WTC11 (cell line): Measurements from ENCODE around the gene TNIK. TPM values are rescaled to one million over a fixed set of nuclear protein-coding genes. Genes with fewer than 3 reads are reported as not detected.
A peak's percentile ranks its signal among the peaks of the same experiment; 100 is the strongest.

Source experiments
- ATAC-seq: fragments of 200-7000 bp; cut with Tn5 transposase; 2 replicates; pipeline ENCODE4 v1.10.0; 2021; ENCODE audit warnings: mild to moderate bottlenecking, moderate library complexity
- CTCF ChIA-PET: fragments of 300-600 bp; sonication (Branson Sonifier 250); formaldehyde crosslinking; loops from one replicate; lab custom pipeline; 2021; ENCODE audit warnings: antibody characterized with exemption; lab: Charles Lee
- POLR2A ChIA-PET: fragments of 350-600 bp; sonication (Branson Sonifier 250); formaldehyde crosslinking; loops from one replicate; lab custom pipeline; 2021; ENCODE audit warnings: antibody characterized with exemption; lab: Charles Lee
- DNase-seq: peaks from one replicate; pipeline ENCODE4 v3.0.0; 2021; ENCODE audit warnings: low spot score
- H3K27ac Mint-ChIP-seq: 2 replicates; pipeline ENCODE4 v1.8.0; 2021; ENCODE audit warnings: mixed read lengths
- H3K27me3 Mint-ChIP-seq: 2 replicates; pipeline ENCODE4 v1.8.0; 2021; ENCODE audit warnings: low read depth, mild to moderate bottlenecking, moderate library complexity, mixed read lengths
- H3K36me3 Mint-ChIP-seq: 2 replicates; pipeline ENCODE4 v1.8.0; 2021; ENCODE audit warnings: mixed read lengths
- H3K4me1 Mint-ChIP-seq: 2 replicates; pipeline ENCODE4 v1.8.0; 2022; ENCODE audit warnings: mixed read lengths
- H3K4me3 Mint-ChIP-seq: 2 replicates; pipeline ENCODE4 v1.8.0; 2021; ENCODE audit warnings: mild to moderate bottlenecking, moderate library complexity, mixed read lengths
- H3K9me3 Mint-ChIP-seq: 2 replicates; pipeline ENCODE4 v1.8.0; 2021; ENCODE audit warnings: mixed read lengths
- EMX1 ChIP-seq: fragments of 250-450 bp; sonication (Bioruptor Pico); IDR thresholded peaks from 2 replicates; pipeline ENCODE4 v1.8.0; 2021; ENCODE audit warnings: mild to moderate bottlenecking
- JUN ChIP-seq: sonication (generic); formaldehyde crosslinking; IDR thresholded peaks from 2 replicates; pipeline ENCODE4 v1.8.0; 2023; ENCODE audit warnings: mild to moderate bottlenecking, missing genetic modification reagents
- MYBL2 ChIP-seq: sonication (generic); formaldehyde crosslinking; IDR thresholded peaks from 2 replicates; pipeline ENCODE4 v1.8.1; 2023; ENCODE audit warnings: mild to moderate bottlenecking, moderate library complexity, missing genetic modification reagents
- OVOL2 ChIP-seq: fragments of 250-450 bp; sonication (Bioruptor Pico); IDR thresholded peaks from 2 replicates; pipeline ENCODE4 v1.9.0; 2021; ENCODE audit warnings: mild to moderate bottlenecking, borderline replicate concordance
- PRRX2 ChIP-seq: fragments of 250-450 bp; sonication (Bioruptor Pico); IDR thresholded peaks from 2 replicates; pipeline ENCODE4 v1.8.0; 2021; ENCODE audit warnings: mild to moderate bottlenecking
- TEAD1 ChIP-seq: sonication (generic); formaldehyde crosslinking; IDR thresholded peaks from 2 replicates; pipeline ENCODE4 v1.8.0; 2022; ENCODE audit warnings: mild to moderate bottlenecking, missing genetic modification reagents
- total RNA-seq: library from RNA; stranded (reverse); gene quantifications from 3 replicates; pipeline ENCODE4 v1.2.3, GENCODE V29; 2021
- TF ChIP-seq, protein P1 (sequence below): fragments of 250-450 bp; sonication (Bioruptor Pico); IDR thresholded peaks from 2 replicates; pipeline ENCODE4 v2.1.2; 2022; ENCODE audit warnings: mild to moderate bottlenecking, moderate library complexity
- TF ChIP-seq, protein P2 (sequence below): fragments of 200-600 bp; IDR thresholded peaks from 2 replicates; pipeline ENCODE4 v1.8.0; 2022; ENCODE audit warnings: antibody characterized with exemption
- TF ChIP-seq, protein P3 (sequence below): sonication (generic); formaldehyde crosslinking; IDR thresholded peaks from 2 replicates; pipeline ENCODE4 v1.8.1; 2023; ENCODE audit warnings: mild to moderate bottlenecking, missing genetic modification reagents, borderline replicate concordance
- TF ChIP-seq, protein P4 (sequence below): sonication (generic); formaldehyde crosslinking; IDR thresholded peaks from 2 replicates; pipeline ENCODE4 v1.8.1; 2023; ENCODE audit warnings: mild to moderate bottlenecking, missing genetic modification reagents, moderate library complexity
- TF ChIP-seq, protein P5 (sequence below): fragments of 250-450 bp; sonication (Bioruptor Pico); IDR thresholded peaks from 2 replicates; pipeline ENCODE4 v1.9.0; 2021; ENCODE audit warnings: mild to moderate bottlenecking
- TF ChIP-seq, protein P6 (sequence below): sonication (generic); formaldehyde crosslinking; IDR thresholded peaks from 2 replicates; pipeline ENCODE4 v1.8.0; 2022; ENCODE audit warnings: mild to moderate bottlenecking, missing genetic modification reagents

TNIK gene
- total RNA-seq, 1 experiment from 2014 or later = 50.3 TPM

DNA sequence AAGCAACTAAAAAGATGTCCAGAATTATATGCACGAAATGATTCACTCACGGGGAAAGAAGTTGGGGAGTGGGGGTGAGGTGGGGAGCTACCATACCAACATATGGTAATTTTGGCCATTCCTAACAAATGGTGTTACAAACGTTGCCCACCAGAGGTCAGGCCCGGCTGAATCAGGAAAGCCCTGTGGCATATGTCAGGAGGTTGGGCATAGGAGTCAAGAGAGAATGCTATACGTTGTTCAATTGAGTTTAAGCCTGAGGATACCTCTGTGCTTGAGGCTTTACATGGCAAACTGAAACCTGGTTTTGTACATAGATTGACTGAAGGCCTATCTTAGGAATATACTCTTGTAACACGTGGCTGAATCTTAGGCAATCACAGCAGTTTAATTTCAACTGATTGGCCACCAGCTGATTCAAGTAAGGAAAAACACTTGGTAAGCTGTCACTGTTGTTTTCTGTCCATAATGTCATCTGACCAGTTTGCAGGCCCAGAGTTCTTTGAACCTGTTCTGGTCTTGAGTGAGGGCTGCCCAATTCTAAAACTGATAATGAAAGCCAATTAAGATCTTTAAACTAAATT lies 410.3 kb downstream of the TNIK start:
- peak; percentile 73 for DNase-seq
- Mint-ChIP-seq H3K27ac (no peak overlapping the region), H3K9me3 (no peaks in the 10 kb centered on the region), H3K27me3 (no peaks in the 10 kb centered on the region; the same call in 1 of the 2 replicates), H3K36me3 (no peaks in the 10 kb centered on the region), H3K4me1 (peaks cover 6% of the 10 kb centered on the region), H3K4me3 (no peak overlapping the region)
- ChIA-PET CTCF (interaction anchor here (0.6 to 3.0 kb wide), 39 partner anchors 10 to 780 kb away, joined by 3 to 22 read pairs (median 4); no protein-coding TSS in a partner anchor), POLR2A (no interaction called here)
- ATAC-seq = peak; percentile 97
- no peak for TF ChIP-seq OVOL2
- TF ChIP-seq, protein P1, sequence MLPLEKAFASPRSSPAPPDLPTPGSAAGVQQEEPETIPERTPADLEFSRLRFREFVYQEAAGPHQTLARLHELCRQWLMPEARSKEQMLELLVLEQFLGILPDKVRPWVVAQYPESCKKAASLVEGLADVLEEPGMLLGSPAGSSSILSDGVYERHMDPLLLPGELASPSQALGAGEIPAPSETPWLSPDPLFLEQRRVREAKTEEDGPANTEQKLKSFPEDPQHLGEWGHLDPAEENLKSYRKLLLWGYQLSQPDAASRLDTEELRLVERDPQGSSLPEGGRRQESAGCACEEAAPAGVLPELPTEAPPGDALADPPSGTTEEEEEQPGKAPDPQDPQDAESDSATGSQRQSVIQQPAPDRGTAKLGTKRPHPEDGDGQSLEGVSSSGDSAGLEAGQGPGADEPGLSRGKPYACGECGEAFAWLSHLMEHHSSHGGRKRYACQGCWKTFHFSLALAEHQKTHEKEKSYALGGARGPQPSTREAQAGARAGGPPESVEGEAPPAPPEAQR = no peak
- TF ChIP-seq, protein P2, sequence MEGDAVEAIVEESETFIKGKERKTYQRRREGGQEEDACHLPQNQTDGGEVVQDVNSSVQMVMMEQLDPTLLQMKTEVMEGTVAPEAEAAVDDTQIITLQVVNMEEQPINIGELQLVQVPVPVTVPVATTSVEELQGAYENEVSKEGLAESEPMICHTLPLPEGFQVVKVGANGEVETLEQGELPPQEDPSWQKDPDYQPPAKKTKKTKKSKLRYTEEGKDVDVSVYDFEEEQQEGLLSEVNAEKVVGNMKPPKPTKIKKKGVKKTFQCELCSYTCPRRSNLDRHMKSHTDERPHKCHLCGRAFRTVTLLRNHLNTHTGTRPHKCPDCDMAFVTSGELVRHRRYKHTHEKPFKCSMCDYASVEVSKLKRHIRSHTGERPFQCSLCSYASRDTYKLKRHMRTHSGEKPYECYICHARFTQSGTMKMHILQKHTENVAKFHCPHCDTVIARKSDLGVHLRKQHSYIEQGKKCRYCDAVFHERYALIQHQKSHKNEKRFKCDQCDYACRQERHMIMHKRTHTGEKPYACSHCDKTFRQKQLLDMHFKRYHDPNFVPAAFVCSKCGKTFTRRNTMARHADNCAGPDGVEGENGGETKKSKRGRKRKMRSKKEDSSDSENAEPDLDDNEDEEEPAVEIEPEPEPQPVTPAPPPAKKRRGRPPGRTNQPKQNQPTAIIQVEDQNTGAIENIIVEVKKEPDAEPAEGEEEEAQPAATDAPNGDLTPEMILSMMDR = peak; percentile 45; the same call in 1 of the 2 replicates
- TF ChIP-seq EMX1 (CRISPR knock-in tag) = no peak

DNA sequence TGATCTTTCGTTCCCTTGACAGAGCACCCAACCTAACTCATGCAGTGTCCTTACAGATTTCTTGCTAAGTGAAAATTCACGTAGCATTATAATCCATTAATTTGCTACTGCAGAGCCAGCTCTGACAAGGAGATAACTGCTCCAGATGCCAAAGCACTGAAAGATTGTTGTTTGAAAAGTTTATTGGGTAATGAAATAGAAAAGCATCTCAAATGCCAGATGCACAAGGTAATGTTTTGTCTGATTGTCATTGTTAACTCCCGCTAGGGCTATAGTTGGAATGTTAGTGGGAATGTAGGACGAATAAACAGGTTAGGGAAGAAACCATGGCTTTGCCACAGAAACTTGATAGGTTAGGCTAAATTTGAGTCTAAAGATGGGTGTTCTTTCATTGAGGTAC lies 413.4 kb downstream of the TNIK start:
- no peaks in the 10 kb centered on the region; the same call in 1 of the 2 replicates for H3K27me3 Mint-ChIP-seq
- H3K4me1 Mint-ChIP-seq = peaks cover 6% of the 10 kb centered on the region
- no peak for ATAC-seq
- H3K27ac Mint-ChIP-seq = no peak overlapping the region
- TF ChIP-seq, protein P3, sequence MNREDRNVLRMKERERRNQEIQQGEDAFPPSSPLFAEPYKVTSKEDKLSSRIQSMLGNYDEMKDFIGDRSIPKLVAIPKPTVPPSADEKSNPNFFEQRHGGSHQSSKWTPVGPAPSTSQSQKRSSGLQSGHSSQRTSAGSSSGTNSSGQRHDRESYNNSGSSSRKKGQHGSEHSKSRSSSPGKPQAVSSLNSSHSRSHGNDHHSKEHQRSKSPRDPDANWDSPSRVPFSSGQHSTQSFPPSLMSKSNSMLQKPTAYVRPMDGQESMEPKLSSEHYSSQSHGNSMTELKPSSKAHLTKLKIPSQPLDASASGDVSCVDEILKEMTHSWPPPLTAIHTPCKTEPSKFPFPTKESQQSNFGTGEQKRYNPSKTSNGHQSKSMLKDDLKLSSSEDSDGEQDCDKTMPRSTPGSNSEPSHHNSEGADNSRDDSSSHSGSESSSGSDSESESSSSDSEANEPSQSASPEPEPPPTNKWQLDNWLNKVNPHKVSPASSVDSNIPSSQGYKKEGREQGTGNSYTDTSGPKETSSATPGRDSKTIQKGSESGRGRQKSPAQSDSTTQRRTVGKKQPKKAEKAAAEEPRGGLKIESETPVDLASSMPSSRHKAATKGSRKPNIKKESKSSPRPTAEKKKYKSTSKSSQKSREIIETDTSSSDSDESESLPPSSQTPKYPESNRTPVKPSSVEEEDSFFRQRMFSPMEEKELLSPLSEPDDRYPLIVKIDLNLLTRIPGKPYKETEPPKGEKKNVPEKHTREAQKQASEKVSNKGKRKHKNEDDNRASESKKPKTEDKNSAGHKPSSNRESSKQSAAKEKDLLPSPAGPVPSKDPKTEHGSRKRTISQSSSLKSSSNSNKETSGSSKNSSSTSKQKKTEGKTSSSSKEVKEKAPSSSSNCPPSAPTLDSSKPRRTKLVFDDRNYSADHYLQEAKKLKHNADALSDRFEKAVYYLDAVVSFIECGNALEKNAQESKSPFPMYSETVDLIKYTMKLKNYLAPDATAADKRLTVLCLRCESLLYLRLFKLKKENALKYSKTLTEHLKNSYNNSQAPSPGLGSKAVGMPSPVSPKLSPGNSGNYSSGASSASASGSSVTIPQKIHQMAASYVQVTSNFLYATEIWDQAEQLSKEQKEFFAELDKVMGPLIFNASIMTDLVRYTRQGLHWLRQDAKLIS = no peak
- TF ChIP-seq, protein P4, sequence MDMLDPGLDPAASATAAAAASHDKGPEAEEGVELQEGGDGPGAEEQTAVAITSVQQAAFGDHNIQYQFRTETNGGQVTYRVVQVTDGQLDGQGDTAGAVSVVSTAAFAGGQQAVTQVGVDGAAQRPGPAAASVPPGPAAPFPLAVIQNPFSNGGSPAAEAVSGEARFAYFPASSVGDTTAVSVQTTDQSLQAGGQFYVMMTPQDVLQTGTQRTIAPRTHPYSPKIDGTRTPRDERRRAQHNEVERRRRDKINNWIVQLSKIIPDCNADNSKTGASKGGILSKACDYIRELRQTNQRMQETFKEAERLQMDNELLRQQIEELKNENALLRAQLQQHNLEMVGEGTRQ (CRISPR knock-in tag) = no peak
- TF ChIP-seq, protein P5, sequence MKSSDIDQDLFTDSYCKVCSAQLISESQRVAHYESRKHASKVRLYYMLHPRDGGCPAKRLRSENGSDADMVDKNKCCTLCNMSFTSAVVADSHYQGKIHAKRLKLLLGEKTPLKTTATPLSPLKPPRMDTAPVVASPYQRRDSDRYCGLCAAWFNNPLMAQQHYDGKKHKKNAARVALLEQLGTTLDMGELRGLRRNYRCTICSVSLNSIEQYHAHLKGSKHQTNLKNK (CRISPR knock-in tag) = no peak
- no peak for TF ChIP-seq TEAD1 (CRISPR knock-in tag)
- TF ChIP-seq PRRX2 (CRISPR knock-in tag) = no peak
- TF ChIP-seq, protein P6, sequence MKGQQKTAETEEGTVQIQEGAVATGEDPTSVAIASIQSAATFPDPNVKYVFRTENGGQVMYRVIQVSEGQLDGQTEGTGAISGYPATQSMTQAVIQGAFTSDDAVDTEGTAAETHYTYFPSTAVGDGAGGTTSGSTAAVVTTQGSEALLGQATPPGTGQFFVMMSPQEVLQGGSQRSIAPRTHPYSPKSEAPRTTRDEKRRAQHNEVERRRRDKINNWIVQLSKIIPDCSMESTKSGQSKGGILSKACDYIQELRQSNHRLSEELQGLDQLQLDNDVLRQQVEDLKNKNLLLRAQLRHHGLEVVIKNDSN = no peak
- no peak for TF ChIP-seq MYBL2
- no peak for TF ChIP-seq JUN
- TF ChIP-seq, all 79 proteins: peak for 0
- ChIA-PET POLR2A (no interaction called here), CTCF (interaction anchor here (0.9 kb wide), 1 partner anchor 85 kb away, joined by 3 read pairs; no protein-coding TSS in a partner anchor)
- DNase-seq = no peak
- Mint-ChIP-seq H3K9me3 (no peaks in the 10 kb centered on the region), H3K36me3 (no peaks in the 10 kb centered on the region), H3K4me3 (no peak overlapping the region)
